Activated T-cell treated with anti-CD3 and anti-CD28 coated beads for 48 hours (primary cell): ENCODE results near the gene GNAZ.

Experiments used
- DNase-seq: peaks from one replicate; pipeline ENCODE4 v3.0.0-alpha.2; 2020; ENCODE audit warnings: low read depth

GNAZ gene

DNA sequence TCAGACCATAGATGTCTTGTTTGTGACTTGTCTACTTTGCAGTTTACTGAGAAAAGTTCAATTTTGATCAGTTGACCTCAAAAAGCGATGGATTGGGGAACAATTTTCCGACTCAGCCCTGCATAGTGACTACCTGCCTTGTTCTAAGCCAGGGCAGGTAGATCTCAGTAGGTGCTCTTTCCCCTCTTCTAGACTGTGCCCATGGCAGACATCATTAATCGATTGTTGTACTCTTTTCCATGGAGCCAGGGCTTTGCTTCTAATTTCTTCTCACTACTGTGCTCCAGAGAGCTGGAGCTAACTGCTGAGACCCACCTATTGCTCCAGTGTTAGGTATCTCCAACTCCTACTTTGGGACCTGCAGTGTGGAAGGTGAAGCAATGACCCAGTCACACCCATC is 84.8 kb downstream of the GNAZ start:
- no peak for DNase-seq

DNA sequence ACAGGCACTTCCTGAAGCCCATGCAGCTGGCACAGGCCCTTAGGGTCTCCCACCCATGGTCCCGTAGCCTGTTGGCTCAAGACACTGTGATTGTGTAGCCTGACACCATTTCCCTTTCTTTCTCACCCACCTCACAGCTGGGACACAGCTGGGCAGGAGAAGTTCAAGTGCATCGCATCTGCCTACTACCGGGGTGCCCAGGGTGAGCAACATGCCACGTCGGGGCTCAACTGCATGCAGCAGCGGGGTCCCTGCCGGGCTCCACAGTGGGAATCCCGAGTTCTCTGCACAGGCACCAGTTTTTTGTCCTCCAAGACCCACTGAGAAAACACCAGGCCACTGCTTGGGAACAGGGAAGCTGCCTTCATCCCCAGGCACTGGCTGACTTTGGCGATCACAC is 85.5 kb downstream of the GNAZ start:
- no peak for DNase-seq

GRCh38 chr22:23156286-23156685 is 86.0 kb downstream of the GNAZ start:
- DNase-seq, result no peak

DNA sequence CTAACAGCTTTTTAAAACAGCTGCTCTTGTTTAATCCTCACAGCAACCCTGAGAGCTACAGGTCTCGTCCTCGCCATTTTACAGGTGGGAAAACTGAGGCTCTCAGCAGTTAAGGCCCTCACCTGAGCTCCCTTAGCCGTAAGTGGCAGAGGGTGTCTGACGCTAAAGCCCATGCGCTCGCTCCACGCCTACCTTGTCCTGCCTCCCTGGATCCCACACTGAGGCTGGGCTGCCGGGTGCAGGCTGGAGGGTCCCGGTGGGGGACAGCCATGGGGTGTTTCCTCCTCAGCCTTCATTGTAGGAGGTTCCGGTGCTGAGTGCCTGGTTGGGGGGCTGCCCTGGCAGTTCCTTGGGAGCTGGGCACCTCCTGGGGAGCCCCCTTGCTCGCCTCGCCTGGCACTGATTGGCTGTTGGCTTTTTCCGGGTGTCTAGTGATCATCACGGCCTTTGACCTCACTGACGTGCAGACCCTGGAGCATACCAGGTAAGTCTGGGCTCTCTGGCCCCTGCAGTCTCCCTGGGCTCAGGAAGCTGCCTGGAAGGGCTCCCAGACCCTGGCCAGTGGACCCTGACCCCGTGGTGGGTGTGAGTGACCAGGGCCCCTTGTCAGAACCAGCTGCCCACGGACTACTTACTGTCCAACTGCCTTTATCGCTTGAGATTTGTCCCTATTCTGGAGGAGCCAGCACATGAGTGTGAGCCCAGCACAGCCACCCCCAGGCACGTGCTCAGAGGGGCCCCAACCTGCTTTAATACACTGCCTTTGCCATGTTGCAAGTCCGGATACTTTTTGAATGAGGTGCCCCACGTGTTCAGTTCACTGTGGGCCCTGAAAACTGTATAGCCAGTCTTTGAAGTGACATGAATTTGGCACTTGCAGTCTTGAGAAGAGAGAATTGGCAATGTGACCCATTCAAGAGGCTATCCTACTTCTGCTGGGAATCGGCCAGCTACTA is 87.5 kb downstream of the GNAZ start:
- no peak for DNase-seq

DNA sequence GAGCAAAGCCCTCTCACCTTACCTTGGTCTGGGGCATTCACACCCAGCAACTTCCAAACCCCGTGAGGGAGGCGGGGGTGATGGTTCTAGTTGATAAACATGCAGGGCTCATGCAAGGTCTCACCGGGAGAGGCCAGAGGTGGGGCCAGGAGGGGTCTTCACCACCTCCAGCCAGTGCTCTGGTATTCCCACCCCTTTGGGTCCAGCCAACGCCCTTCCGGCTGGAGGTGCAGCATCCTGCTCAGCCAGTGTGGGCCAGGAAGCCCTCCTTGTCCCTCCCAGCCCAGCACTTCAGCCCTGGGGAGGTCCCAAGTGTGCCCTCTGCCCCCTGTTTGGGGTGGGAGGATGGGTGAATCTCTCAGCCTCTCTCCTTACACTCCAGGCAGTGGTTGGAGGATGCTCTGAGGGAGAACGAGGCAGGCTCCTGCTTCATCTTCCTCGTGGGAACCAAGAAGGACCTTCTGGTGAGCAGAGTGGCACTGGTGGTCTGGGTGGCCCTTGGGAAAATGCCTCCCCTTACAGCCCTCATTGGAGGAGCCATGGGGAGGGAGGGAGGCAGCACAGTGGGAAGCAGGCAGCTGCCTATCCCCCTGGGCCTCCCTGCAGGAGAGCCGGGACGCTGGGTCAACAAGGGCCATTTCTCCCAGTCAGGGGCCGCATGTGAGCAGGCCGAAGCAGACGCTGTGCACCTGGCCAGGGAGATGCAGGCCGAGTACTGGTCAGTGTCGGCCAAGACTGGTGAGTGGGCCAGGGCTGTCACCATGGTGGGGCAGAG is 88.4 kb downstream of the GNAZ start:
- no peak for DNase-seq

GRCh38 chr22:23159291-23159630 is 88.9 kb downstream of the GNAZ start:
- no peak for DNase-seq

DNA sequence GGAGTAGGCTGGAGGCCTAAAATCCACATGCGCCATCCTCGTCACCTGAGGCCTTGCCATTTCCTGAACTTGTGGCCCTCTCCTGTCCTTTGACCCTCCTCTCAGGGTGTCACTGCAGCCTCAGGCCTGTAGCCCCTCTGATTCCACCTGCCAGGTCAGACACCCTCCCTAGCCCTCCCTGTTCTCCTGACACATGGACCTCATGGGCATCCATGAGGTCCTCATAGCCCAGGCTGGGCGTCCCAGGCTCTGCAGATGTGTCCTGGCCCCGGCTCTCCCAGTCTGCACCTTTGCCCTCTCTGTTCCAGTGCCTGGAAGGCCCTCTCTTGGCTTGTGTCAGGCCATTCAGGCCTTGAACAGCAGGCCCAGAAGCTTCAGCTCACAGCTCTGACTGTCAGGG is 90.7 kb downstream of the GNAZ start:
- no peak for DNase-seq

GRCh38 chr22:23161574-23161973 is 91.3 kb downstream of the GNAZ start:
- no peak for DNase-seq

GRCh38 chr22:23163665-23164064 is 93.3 kb downstream of the GNAZ start:
- DNase-seq, result no peak

DNA sequence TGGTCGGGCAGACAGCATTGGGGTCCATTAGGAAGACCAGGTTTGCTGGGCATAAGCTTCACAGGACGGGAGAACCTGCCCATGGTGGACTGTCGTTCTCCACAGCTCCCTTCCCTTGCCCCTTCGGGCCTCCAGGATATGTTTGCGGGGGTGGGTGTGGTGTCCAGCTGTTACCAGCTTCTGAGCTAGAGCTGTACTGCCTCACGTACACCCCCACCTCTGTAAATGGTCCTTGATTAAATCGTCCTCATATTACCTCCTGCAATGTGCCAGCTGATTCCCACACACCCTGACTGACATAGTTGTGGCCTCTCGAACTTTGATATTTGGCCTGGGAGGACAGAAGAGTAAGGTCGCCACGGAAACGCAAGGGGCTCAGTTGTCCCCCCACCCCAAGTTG is 93.8 kb downstream of the GNAZ start:
- DNase-seq, result no peak

GRCh38 chr22:23166042-23166831 is 95.9 kb downstream of the GNAZ start:
- DNase-seq, result no peak

DNA sequence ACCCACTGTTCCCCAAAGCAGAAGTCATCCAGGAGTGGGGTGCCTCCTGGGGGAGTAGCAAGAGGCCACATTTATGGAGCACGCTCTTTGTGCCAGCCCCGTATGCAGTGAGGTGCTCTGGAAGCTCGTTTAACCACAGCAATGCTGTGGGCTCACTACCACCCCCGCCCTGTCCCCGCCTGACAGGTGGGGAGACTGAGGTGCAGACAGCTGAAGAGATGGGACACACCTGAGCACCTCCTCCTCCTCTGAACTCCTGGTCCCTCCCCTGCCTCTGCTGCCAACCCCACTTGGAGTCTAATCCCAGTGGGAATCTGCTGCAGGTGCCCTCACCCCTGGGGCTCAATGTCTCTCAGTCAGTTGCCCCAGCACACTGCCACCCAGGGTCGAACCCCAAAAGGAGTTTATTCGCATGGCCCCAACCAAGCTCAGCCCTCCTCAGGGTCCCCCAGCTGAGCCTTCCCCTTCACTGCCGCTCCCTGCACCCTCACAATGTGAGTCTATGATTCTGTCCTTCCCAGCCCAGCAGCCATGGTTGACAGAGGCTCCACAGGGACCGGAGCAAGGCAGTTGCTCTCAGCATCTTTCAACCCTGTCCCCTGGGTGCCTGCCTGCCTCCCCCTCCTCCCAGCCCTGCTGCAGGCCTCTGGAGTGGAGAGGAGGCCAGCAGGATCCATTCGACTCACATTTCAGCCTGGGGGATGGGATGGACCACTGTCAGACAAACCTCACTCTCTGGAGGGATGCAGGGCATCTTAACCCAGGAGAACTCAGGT is 96.7 kb downstream of the GNAZ start:
- DNase-seq, result no peak

- DNase-seq, result no peak
These were observed 98.2 kb downstream of the GNAZ start for GRCh38 chr22:23168391-23169042.

GRCh38 chr22:23169043-23169406 is 98.7 kb downstream of the GNAZ start:
- DNase-seq, result no peak
